SW 1271 (cell line): ENCODE measurements around the gene CELF1.

Experiments used
- DNase-seq, 2 experiments: peaks; one replicate each; lab custom pipeline; 2025; lab: John Stamatoyannopoulos, UW

The CELF1 gene

GRCh38 chr11:47509077-47509536 lies 43.8 kb downstream of the CELF1 start:
- DNase-seq: no peak

GRCh38 chr11:47508240-47508957 lies 44.5 kb downstream of the CELF1 start:
- DNase-seq: no peak

GRCh38 chr11:47507563-47508239 lies 45.2 kb downstream of the CELF1 start:
- no peak for DNase-seq

- no peak for DNase-seq
Measured at GRCh38 chr11:47506795-47507562, 46.0 kb downstream of the CELF1 start.

GRCh38 chr11:47506373-47506772 lies 46.6 kb downstream of the CELF1 start:
- DNase-seq: no peak

GRCh38 chr11:47504910-47505309 lies 48.0 kb downstream of the CELF1 start:
- DNase-seq: no peak

GRCh38 chr11:47503227-47503626 lies 49.7 kb downstream of the CELF1 start:
- no peak for DNase-seq

GRCh38 chr11:47502767-47503166 lies 50.2 kb downstream of the CELF1 start:
- no peak for DNase-seq

- DNase-seq: no peak
Measured at GRCh38 chr11:47501101-47501500, 51.8 kb downstream of the CELF1 start.

- DNase-seq: no peak
Measured at GRCh38 chr11:47500121-47500520, 52.8 kb downstream of the CELF1 start.

- no peak for DNase-seq
Measured at GRCh38 chr11:47499614-47500013, 53.3 kb downstream of the CELF1 start.

- DNase-seq: no peak
Measured at GRCh38 chr11:47499161-47499560, 53.8 kb downstream of the CELF1 start.

GRCh38 chr11:47498584-47499152 lies 54.3 kb downstream of the CELF1 start:
- no peak for DNase-seq

- DNase-seq: no peak
Measured at GRCh38 chr11:47498149-47498548, 54.8 kb downstream of the CELF1 start.

GRCh38 chr11:47496808-47497207 lies 56.1 kb downstream of the CELF1 start:
- no peak for DNase-seq

GRCh38 chr11:47495856-47496217 lies 57.1 kb downstream of the CELF1 start:
- DNase-seq: no peak

GRCh38 chr11:47495011-47495855 lies 57.7 kb downstream of the CELF1 start:
- no peak for DNase-seq

GRCh38 chr11:47489395-47489755 lies 63.6 kb downstream of the CELF1 start:
- DNase-seq: no peak

GRCh38 chr11:47488674-47489394 lies 64.1 kb downstream of the CELF1 start:
- DNase-seq: no peak

GRCh38 chr11:47488111-47488510 lies 64.8 kb downstream of the CELF1 start:
- DNase-seq: no peak

- DNase-seq: no peak
Measured at GRCh38 chr11:47487421-47487820, 65.5 kb downstream of the CELF1 start.
